Measurements from ENCODE around the gene SSTR1. TPM values are rescaled to one million over a fixed set of nuclear protein-coding genes. Genes with fewer than 3 reads are reported as not detected.

The SSTR1 gene
- total and polyA plus RNA-seq, 7 donors: 0.21 to 0.60 (median 0.39) TPM

DNA sequence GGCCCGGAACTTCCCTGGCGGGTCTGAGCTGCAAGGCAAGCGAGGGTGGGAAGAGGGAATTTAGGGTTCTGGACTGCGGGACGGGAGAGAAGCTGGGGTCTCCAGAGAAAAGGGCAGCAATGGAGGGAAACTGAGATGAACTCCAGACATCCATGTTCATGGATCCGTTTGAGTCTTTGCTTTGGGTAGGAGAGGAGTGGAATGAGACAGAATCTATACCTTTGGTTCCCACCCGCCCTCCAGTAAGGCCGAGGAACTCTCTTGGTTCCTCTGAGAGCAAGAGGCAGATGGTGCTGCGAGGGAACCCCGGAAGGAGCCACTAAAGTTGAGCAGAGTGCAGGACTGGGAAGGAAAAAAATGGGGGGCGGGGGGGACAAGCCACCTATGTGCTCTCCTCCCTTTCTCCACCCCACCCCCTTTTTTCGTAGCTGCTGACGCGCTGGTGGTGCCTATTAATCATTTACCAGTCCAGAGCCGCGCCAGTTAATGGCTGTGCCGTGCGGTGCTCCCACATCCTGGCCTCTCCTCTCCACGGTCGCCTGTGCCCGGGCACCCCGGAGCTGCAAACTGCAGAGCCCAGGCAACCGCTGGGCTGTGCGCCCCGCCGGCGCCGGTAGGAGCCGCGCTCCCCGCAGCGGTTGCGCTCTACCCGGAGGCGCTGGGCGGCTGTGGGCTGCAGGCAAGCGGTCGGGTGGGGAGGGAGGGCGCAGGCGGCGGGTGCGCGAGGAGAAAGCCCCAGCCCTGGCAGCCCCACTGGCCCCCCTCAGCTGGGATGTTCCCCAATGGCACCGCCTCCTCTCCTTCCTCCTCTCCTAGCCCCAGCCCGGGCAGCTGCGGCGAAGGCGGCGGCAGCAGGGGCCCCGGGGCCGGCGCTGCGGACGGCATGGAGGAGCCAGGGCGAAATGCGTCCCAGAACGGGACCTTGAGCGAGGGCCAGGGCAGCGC is 1.2 kb downstream of the SSTR1 start:
- intact Hi-C loops (cut with DNase I): no loop called here
- H3K27me3 ChIP-seq (ENCODE audit: insufficient read depth in 3 of 3, low read length in 2 of 3): peaks cover 0 to 66% (median 18%) of the 10 kb centered on the region in 3 donors

DNA sequence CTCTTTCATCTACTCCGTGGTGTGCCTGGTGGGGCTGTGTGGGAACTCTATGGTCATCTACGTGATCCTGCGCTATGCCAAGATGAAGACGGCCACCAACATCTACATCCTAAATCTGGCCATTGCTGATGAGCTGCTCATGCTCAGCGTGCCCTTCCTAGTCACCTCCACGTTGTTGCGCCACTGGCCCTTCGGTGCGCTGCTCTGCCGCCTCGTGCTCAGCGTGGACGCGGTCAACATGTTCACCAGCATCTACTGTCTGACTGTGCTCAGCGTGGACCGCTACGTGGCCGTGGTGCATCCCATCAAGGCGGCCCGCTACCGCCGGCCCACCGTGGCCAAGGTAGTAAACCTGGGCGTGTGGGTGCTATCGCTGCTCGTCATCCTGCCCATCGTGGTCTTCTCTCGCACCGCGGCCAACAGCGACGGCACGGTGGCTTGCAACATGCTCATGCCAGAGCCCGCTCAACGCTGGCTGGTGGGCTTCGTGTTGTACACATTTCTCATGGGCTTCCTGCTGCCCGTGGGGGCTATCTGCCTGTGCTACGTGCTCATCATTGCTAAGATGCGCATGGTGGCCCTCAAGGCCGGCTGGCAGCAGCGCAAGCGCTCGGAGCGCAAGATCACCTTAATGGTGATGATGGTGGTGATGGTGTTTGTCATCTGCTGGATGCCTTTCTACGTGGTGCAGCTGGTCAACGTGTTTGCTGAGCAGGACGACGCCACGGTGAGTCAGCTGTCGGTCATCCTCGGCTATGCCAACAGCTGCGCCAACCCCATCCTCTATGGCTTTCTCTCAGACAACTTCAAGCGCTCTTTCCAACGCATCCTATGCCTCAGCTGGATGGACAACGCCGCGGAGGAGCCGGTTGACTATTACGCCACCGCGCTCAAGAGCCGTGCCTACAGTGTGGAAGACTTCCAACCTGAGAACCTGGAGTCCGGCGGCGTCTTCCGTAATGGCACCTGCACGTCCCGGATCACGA is 2.2 kb downstream of the SSTR1 start:
- H3K27ac ChIP-seq: no peak overlapping the region
- peak overlapping the region; percentile 62 for H3K4me3 ChIP-seq
- peaks cover 0 to 66% (median 18%) of the 10 kb centered on the region in 3 donors for H3K27me3 ChIP-seq (ENCODE audit: insufficient read depth in 3 of 3, low read length in 2 of 3)
- ATAC-seq: peak in 3 of 4 donors; percentile 38 to 70 (median 57)
- H3K9me3 ChIP-seq: peaks cover 3% of the 10 kb centered on the region
- peak; percentile 18 to 50 for DNase-seq
- TF ChIP-seq, protein P1, sequence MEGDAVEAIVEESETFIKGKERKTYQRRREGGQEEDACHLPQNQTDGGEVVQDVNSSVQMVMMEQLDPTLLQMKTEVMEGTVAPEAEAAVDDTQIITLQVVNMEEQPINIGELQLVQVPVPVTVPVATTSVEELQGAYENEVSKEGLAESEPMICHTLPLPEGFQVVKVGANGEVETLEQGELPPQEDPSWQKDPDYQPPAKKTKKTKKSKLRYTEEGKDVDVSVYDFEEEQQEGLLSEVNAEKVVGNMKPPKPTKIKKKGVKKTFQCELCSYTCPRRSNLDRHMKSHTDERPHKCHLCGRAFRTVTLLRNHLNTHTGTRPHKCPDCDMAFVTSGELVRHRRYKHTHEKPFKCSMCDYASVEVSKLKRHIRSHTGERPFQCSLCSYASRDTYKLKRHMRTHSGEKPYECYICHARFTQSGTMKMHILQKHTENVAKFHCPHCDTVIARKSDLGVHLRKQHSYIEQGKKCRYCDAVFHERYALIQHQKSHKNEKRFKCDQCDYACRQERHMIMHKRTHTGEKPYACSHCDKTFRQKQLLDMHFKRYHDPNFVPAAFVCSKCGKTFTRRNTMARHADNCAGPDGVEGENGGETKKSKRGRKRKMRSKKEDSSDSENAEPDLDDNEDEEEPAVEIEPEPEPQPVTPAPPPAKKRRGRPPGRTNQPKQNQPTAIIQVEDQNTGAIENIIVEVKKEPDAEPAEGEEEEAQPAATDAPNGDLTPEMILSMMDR (IDR thresholded peaks at IDR 0.05): no peak
- 5 to 7% (median 5%) methylated on average over 69 of the region's 69 CpGs for WGBS, 3 donors
- intact Hi-C loops (cut with DNase I): no loop called here
- no peaks in the 10 kb centered on the region for H3K36me3 ChIP-seq (ENCODE audit: insufficient read depth in 1 of 2, low read depth in 1 of 2)
- no peaks in the 10 kb centered on the region for H3K4me1 ChIP-seq

More for the DNA sequence above, 1.2 kb downstream of the SSTR1 start:
- TF ChIP-seq, protein P1 (IDR thresholded peaks at IDR 0.05): no peak
- H3K4me3 ChIP-seq: peak overlapping the region; percentile 62
- ATAC-seq: peak; percentile 50 to 68 (median 60)
- H3K4me1 ChIP-seq: no peaks in the 10 kb centered on the region
- WGBS, 3 donors: 1% methylated on average over 33 to 59 of the region's 59 CpGs
- no peaks in the 10 kb centered on the region for H3K36me3 ChIP-seq (ENCODE audit: insufficient read depth in 1 of 2, low read depth in 1 of 2)
- DNase-seq: peak; percentile 16 to 53
- no peak overlapping the region for H3K27ac ChIP-seq
- H3K9me3 ChIP-seq: peaks cover 3% of the 10 kb centered on the region

GRCh38 chr14:38210587-38211216 is 3.0 kb downstream of the SSTR1 start:
- TF ChIP-seq, protein P1 (IDR thresholded peaks at IDR 0.05): peak; percentile 14
- Histone ChIP-seq H3K27me3 (ENCODE audit: insufficient read depth in 3 of 3, low read length in 2 of 3) (peaks cover 0 to 66% (median 18%) of the 10 kb centered on the region in 3 donors), H3K4me1 (no peaks in the 10 kb centered on the region), H3K27ac (no peak overlapping the region), H3K36me3 (ENCODE audit: insufficient read depth in 1 of 2, low read depth in 1 of 2) (no peaks in the 10 kb centered on the region), H3K9me3 (peaks cover 3% of the 10 kb centered on the region), H3K4me3 (peak overlapping the region; percentile 62)
- intact Hi-C loops (cut with DNase I): no loop called here
- peak; percentile 18 to 59 for DNase-seq
- peak in 3 of 4 donors; percentile 14 to 70 (median 67) for ATAC-seq
- WGBS, 3 donors: 1 to 2% (median 1%) methylated on average over 29 of the region's 29 CpGs

DNA sequence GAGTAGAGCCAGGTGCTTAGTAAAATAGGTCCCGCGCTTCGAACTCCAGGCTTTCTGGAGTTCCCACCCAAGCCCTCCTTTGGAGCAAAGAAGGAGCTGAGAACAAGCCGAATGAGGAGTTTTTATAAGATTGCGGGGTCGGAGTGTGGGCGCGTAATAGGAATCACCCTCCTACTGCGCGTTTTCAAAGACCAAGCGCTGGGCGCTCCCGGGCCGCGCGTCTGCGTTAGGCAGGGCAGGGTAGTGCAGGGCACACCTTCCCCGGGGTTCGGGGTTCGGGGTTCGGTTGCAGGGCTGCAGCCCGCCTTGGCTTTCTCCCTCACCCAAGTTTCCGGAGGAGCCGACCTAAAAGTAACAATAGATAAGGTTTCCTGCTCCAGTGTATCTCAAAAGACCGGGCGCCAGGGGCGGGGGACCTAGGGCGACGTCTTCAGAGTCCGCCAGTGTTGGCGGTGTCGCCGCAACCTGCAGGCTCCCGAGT is 3.6 kb downstream of the SSTR1 start:
- ATAC-seq: peak in 1 of 4 donors; percentile 20
- intact Hi-C loops (cut with DNase I): no loop called here
- no peak overlapping the region for H3K27ac ChIP-seq

More for the DNA sequence above, 3.6 kb downstream of the SSTR1 start:
- no peaks in the 10 kb centered on the region for H3K4me1 ChIP-seq
- whole genome bisulfite sequencing, 3 donors: 2 to 8% (median 5%) methylated on average over 34 of the region's 34 CpGs
- peaks cover 0 to 62% (median 18%) of the 10 kb centered on the region in 3 donors for H3K27me3 ChIP-seq (ENCODE audit: insufficient read depth in 3 of 3, low read length in 2 of 3)
- TF ChIP-seq, protein P1 (IDR thresholded peaks at IDR 0.05): no peak
- H3K9me3 ChIP-seq: no peaks in the 10 kb centered on the region
- DNase-seq: peak in 1 of 2 donors; percentile 24
- H3K36me3 ChIP-seq (ENCODE audit: insufficient read depth in 1 of 2, low read depth in 1 of 2): no peaks in the 10 kb centered on the region
- H3K4me3 ChIP-seq: peak overlapping the region; percentile 62
